ENCODE data around the gene ANKRD34A.

The ANKRD34A gene

GRCh38 chr1:145942405-145942804 is 22.0 kb downstream of the ANKRD34A start:
- no CpG with 5 or more reads among the region's 4 CpGs for WGBS, 2 donors (ENCODE audit: extremely low coverage in 2 of 2, insufficient read length in 2 of 2, insufficient replicate concordance in 1 of 2)
- Histone ChIP-seq H2BK120ac (ENCODE audit: low read depth, low read length) (no peak overlapping the region), H4K8ac (ENCODE audit: low read depth, low read length) (no peak overlapping the region), H3K23ac (ENCODE audit: low read depth, low read length, poor library complexity) (no peak overlapping the region), H2AK5ac (ENCODE audit: low read depth, low read length) (no peak overlapping the region), H3K9me3 (replicated peaks in 1 of 2; ENCODE audit: control insufficient read depth in 2 of 2, insufficient read depth in 1 of 2, low read depth in 1 of 2, low read length in 2 of 2) (no peaks in the 10 kb centered on the region), H4K91ac (ENCODE audit: low read depth, low read length, poor library complexity) (no peak overlapping the region), H3K4ac (ENCODE audit: low read length) (no peak overlapping the region), H3K18ac (ENCODE audit: low read length) (no peak overlapping the region), H2BK5ac (ENCODE audit: low read length) (no peak overlapping the region), H3K9ac (ENCODE audit: low read depth, low read length, poor library complexity) (no peak overlapping the region), H3K36me3 (replicated peaks in 1 of 2; ENCODE audit: control insufficient read depth in 2 of 2, insufficient read depth in 2 of 2, low read length in 2 of 2) (peaks cover 0 to 58% of the 10 kb centered on the region in 2 donors), H2BK15ac (ENCODE audit: low read length) (no peak overlapping the region), H3K4me2 (ENCODE audit: insufficient read depth, low read length, poor library complexity, severe bottlenecking) (no peak overlapping the region), H3K4me3 (ENCODE audit: low read length in 2 of 2) (no peak overlapping the region), H3K27me3 (ENCODE audit: control insufficient read depth in 3 of 3, insufficient read depth in 3 of 3, low read depth in 1 of 3, low read length in 3 of 3) (no peaks in the 10 kb centered on the region), H3K27ac (replicated peaks; ENCODE audit: low read length) (no peak overlapping the region), H3K79me1 (ENCODE audit: low read depth, low read length) (no peaks in the 10 kb centered on the region), H3K14ac (ENCODE audit: low read length) (no peak overlapping the region), H2BK12ac (ENCODE audit: low read length) (no peak overlapping the region), H2AFZ (ENCODE audit: low read length) (no peak overlapping the region), H3K4me1 (ENCODE audit: control insufficient read depth in 2 of 2, insufficient read depth in 1 of 2, low read depth in 1 of 2, low read length in 2 of 2) (no peaks in the 10 kb centered on the region)
- no peak for DNase-seq (ENCODE audit: low spot score)

- Histone ChIP-seq H3K9me3 (replicated peaks in 1 of 2; ENCODE audit: control insufficient read depth in 2 of 2, insufficient read depth in 1 of 2, low read depth in 1 of 2, low read length in 2 of 2) (no peaks in the 10 kb centered on the region), H3K14ac (ENCODE audit: low read length) (no peak overlapping the region), H3K27ac (replicated peaks; ENCODE audit: low read length) (no peak overlapping the region), H3K79me1 (ENCODE audit: low read depth, low read length) (no peaks in the 10 kb centered on the region), H2BK5ac (ENCODE audit: low read length) (no peak overlapping the region), H3K23ac (ENCODE audit: low read depth, low read length, poor library complexity) (no peak overlapping the region), H3K4ac (ENCODE audit: low read length) (no peak overlapping the region), H2AK5ac (ENCODE audit: low read depth, low read length) (no peak overlapping the region), H3K36me3 (replicated peaks in 1 of 2; ENCODE audit: control insufficient read depth in 2 of 2, insufficient read depth in 2 of 2, low read length in 2 of 2) (peaks cover 0 to 55% of the 10 kb centered on the region in 2 donors), H2BK120ac (ENCODE audit: low read depth, low read length) (no peak overlapping the region), H3K27me3 (ENCODE audit: control insufficient read depth in 3 of 3, insufficient read depth in 3 of 3, low read depth in 1 of 3, low read length in 3 of 3) (no peaks in the 10 kb centered on the region), H3K4me2 (ENCODE audit: insufficient read depth, low read length, poor library complexity, severe bottlenecking) (no peak overlapping the region), H3K18ac (ENCODE audit: low read length) (no peak overlapping the region), H3K4me1 (ENCODE audit: control insufficient read depth in 2 of 2, insufficient read depth in 1 of 2, low read depth in 1 of 2, low read length in 2 of 2) (no peaks in the 10 kb centered on the region), H4K8ac (ENCODE audit: low read depth, low read length) (no peak overlapping the region), H2BK12ac (ENCODE audit: low read length) (no peak overlapping the region), H3K9ac (ENCODE audit: low read depth, low read length, poor library complexity) (no peak overlapping the region), H2AFZ (ENCODE audit: low read length) (no peak overlapping the region), H4K91ac (ENCODE audit: low read depth, low read length, poor library complexity) (no peak overlapping the region), H3K4me3 (ENCODE audit: low read length in 2 of 2) (no peak overlapping the region), H2BK15ac (ENCODE audit: low read length) (no peak overlapping the region)
- no peak for DNase-seq (ENCODE audit: low spot score)
- WGBS, 2 donors (ENCODE audit: extremely low coverage in 2 of 2, insufficient read length in 2 of 2, insufficient replicate concordance in 1 of 2): no CpG with 5 or more reads among the region's 1 CpG
Measured at GRCh38 chr1:145937436-145937835, 26.9 kb downstream of the ANKRD34A start.

GRCh38 chr1:145936247-145936646 is 28.1 kb downstream of the ANKRD34A start:
- Histone ChIP-seq H3K14ac (ENCODE audit: low read length) (no peak overlapping the region), H3K4me3 (ENCODE audit: low read length in 2 of 2) (no peak overlapping the region), H3K9ac (ENCODE audit: low read depth, low read length, poor library complexity) (no peak overlapping the region), H4K8ac (ENCODE audit: low read depth, low read length) (no peak overlapping the region), H3K4me2 (ENCODE audit: insufficient read depth, low read length, poor library complexity, severe bottlenecking) (no peak overlapping the region), H2BK15ac (ENCODE audit: low read length) (no peak overlapping the region), H3K4me1 (ENCODE audit: control insufficient read depth in 2 of 2, insufficient read depth in 1 of 2, low read depth in 1 of 2, low read length in 2 of 2) (no peaks in the 10 kb centered on the region), H2BK120ac (ENCODE audit: low read depth, low read length) (no peak overlapping the region), H3K36me3 (replicated peaks in 1 of 2; ENCODE audit: control insufficient read depth in 2 of 2, insufficient read depth in 2 of 2, low read length in 2 of 2) (peaks cover 0 to 47% of the 10 kb centered on the region in 2 donors), H3K27ac (replicated peaks; ENCODE audit: low read length) (no peak overlapping the region), H3K23ac (ENCODE audit: low read depth, low read length, poor library complexity) (no peak overlapping the region), H3K27me3 (ENCODE audit: control insufficient read depth in 3 of 3, insufficient read depth in 3 of 3, low read depth in 1 of 3, low read length in 3 of 3) (no peaks in the 10 kb centered on the region), H3K18ac (ENCODE audit: low read length) (no peak overlapping the region), H2BK12ac (ENCODE audit: low read length) (no peak overlapping the region), H3K4ac (ENCODE audit: low read length) (peak overlapping the region; percentile 6), H2AK5ac (ENCODE audit: low read depth, low read length) (no peak overlapping the region), H3K79me1 (ENCODE audit: low read depth, low read length) (no peaks in the 10 kb centered on the region), H4K91ac (ENCODE audit: low read depth, low read length, poor library complexity) (no peak overlapping the region), H2AFZ (ENCODE audit: low read length) (no peak overlapping the region), H2BK5ac (ENCODE audit: low read length) (no peak overlapping the region), H3K9me3 (replicated peaks in 1 of 2; ENCODE audit: control insufficient read depth in 2 of 2, insufficient read depth in 1 of 2, low read depth in 1 of 2, low read length in 2 of 2) (no peaks in the 10 kb centered on the region)
- no peak for DNase-seq (ENCODE audit: low spot score)
- no CpG with 5 or more reads among the region's 8 CpGs for WGBS, 2 donors (ENCODE audit: extremely low coverage in 2 of 2, insufficient read length in 2 of 2, insufficient replicate concordance in 1 of 2)

DNA sequence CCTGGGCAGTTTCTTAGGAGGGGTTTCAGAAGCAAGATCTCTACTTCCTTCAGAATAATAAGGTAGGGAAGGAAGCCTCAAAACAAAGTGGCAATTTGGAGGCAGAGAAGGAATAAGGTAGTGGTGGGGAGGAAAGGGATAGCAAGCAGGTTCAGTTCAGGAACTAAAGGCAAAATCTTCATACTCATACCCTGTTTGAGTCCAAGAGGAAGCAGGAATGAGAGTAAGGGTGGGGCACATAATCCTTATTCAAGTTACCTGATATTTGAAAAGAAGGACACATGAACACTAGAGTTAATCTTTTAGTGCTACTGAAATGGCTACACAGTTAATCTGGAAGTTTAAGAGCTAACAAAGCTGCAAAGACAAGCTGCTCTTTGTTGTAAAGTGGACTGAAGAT is 28.7 kb downstream of the ANKRD34A start:
- Histone ChIP-seq H3K9me3 (replicated peaks in 1 of 2; ENCODE audit: control insufficient read depth in 2 of 2, insufficient read depth in 1 of 2, low read depth in 1 of 2, low read length in 2 of 2) (no peaks in the 10 kb centered on the region), H3K18ac (ENCODE audit: low read length) (no peak overlapping the region), H2BK12ac (ENCODE audit: low read length) (no peak overlapping the region), H3K4me1 (ENCODE audit: control insufficient read depth in 2 of 2, insufficient read depth in 1 of 2, low read depth in 1 of 2, low read length in 2 of 2) (no peaks in the 10 kb centered on the region), H2BK5ac (ENCODE audit: low read length) (no peak overlapping the region), H3K9ac (ENCODE audit: low read depth, low read length, poor library complexity) (no peak overlapping the region), H3K27ac (replicated peaks; ENCODE audit: low read length) (no peak overlapping the region), H2AFZ (ENCODE audit: low read length) (no peak overlapping the region), H3K4me3 (ENCODE audit: low read length in 2 of 2) (no peak overlapping the region), H2BK15ac (ENCODE audit: low read length) (no peak overlapping the region), H2AK5ac (ENCODE audit: low read depth, low read length) (no peak overlapping the region), H4K8ac (ENCODE audit: low read depth, low read length) (no peak overlapping the region), H3K4ac (ENCODE audit: low read length) (no peak overlapping the region), H3K14ac (ENCODE audit: low read length) (no peak overlapping the region), H2BK120ac (ENCODE audit: low read depth, low read length) (no peak overlapping the region), H3K27me3 (ENCODE audit: control insufficient read depth in 3 of 3, insufficient read depth in 3 of 3, low read depth in 1 of 3, low read length in 3 of 3) (no peaks in the 10 kb centered on the region), H3K4me2 (ENCODE audit: insufficient read depth, low read length, poor library complexity, severe bottlenecking) (no peak overlapping the region), H3K23ac (ENCODE audit: low read depth, low read length, poor library complexity) (no peak overlapping the region), H3K36me3 (replicated peaks in 1 of 2; ENCODE audit: control insufficient read depth in 2 of 2, insufficient read depth in 2 of 2, low read length in 2 of 2) (peaks cover 0 to 47% of the 10 kb centered on the region in 2 donors), H4K91ac (ENCODE audit: low read depth, low read length, poor library complexity) (no peak overlapping the region), H3K79me1 (ENCODE audit: low read depth, low read length) (no peaks in the 10 kb centered on the region)
- DNase-seq (ENCODE audit: low spot score): no peak

Measured in neuronal stem cell (in vitro differentiated cells).